ENCODE measurements around the gene TSPAN2.

The TSPAN2 gene

DNA sequence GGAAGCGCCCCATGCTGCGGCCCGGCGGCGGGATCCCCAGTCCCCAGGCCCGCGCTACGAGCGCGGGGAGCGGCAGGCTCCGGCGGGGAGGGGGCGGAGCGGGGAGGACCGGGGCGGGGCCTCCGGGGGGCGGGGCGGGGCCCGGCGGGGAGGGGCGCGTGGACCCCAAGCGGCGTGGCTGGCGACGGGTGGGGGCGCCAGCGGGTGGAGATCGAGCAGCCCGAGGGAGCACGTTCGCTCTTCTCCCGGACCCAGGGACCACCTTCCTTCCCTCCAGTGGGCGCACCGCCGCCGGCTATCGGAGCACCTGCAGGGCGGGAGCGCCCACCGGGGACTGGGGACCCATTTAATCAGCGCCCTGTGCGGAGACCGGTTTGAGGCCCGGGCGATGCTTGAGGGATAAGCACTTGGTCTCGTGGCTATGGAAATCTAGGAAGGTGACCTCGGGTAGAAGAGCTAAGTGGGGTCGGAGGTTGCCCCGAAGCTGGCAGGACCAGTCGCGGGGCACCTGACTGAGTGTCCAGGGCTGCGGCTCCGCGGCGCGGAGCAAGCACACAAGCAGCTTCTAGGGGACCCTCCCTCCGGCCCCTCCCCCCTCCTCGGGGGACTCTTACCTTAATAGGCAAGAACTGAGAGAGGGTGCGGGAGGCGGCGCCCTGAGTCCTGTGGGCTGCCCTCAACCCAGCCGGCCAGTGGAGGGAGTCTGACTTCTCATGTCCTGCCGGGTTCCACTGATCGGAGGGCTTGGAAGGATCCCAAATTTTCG, at the start of gene TSPAN2:
TSS of gene TSPAN2 (minus strand) at position 84 of the 766 bp plus-strand sequence. CDS start at position 13, 71 bp downstream.
- Mint-ChIP-seq H3K4me3 (peak within 1 kb of the TSS; percentile 85), H3K36me3 (ENCODE audit: low read depth) (peaks cover 5% of the 10 kb centered on the region), H3K27ac (no peak within 1 kb of the TSS), H3K9me3 (no peaks in the 10 kb centered on the region), H3K4me1 (peaks cover 43% of the 10 kb centered on the region), H3K27me3 (ENCODE audit: low read depth, poor library complexity) (peaks cover 24% of the 10 kb centered on the region)
- TF ChIP-seq, protein P1, sequence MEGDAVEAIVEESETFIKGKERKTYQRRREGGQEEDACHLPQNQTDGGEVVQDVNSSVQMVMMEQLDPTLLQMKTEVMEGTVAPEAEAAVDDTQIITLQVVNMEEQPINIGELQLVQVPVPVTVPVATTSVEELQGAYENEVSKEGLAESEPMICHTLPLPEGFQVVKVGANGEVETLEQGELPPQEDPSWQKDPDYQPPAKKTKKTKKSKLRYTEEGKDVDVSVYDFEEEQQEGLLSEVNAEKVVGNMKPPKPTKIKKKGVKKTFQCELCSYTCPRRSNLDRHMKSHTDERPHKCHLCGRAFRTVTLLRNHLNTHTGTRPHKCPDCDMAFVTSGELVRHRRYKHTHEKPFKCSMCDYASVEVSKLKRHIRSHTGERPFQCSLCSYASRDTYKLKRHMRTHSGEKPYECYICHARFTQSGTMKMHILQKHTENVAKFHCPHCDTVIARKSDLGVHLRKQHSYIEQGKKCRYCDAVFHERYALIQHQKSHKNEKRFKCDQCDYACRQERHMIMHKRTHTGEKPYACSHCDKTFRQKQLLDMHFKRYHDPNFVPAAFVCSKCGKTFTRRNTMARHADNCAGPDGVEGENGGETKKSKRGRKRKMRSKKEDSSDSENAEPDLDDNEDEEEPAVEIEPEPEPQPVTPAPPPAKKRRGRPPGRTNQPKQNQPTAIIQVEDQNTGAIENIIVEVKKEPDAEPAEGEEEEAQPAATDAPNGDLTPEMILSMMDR (IDR thresholded peaks at IDR 0.05): no peak
- peak; percentile 76 for DNase-seq

DNA sequence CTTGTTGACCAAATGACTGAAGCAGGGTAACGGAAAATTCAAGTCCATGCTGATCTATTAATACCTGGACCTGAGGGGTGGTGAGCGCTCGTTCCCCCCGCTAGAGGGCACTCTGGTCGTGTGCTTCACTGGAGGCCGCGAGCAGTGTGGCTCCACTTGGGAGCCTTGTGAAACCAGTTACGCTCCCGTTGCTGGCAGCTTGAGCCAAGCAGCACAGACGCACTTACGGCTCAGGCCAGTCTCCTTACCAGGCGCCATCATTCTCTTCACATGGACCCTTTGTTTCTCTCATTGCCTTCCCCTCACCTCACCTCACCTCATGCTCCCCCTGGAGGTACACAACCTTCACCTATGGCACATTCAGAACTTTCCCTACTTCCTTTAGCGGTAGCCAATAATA, 49.7 kb upstream of the TSPAN2 start:
- DNase-seq: peak; percentile 81
- no peaks in the 10 kb centered on the region for H3K36me3 Mint-ChIP-seq (ENCODE audit: low read depth)
- no peak overlapping the region for H3K4me3 Mint-ChIP-seq
- TF ChIP-seq, protein P1 (IDR thresholded peaks at IDR 0.05): peak; percentile 77
- H3K9me3 Mint-ChIP-seq: no peaks in the 10 kb centered on the region
- peaks cover 22% of the 10 kb centered on the region for H3K27me3 Mint-ChIP-seq (ENCODE audit: low read depth, poor library complexity)
- peaks cover 40% of the 10 kb centered on the region for H3K4me1 Mint-ChIP-seq
- H3K27ac Mint-ChIP-seq: no peak overlapping the region

DNA sequence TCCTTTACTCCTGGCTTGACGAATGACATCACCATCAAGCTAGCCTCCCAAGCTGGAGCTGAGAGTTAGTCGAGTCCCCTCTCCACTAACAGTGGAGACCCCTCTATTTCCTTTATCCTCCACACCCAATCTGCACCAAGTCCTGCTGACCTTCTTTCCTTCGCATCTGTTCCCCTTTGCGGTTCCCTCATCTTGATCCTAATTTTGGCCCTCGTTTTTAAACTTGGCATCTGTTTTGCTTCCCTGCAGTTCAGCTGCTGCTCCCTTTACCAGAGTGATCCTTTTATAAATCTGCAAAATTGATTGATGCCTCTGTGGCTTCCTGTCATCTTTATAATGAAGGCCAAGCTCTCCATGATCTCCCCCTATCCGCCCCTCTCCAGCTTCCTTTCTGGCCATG, 49.0 kb upstream of the TSPAN2 start:
- TF ChIP-seq, protein P1 (IDR thresholded peaks at IDR 0.05): no peak
- H3K9me3 Mint-ChIP-seq: no peaks in the 10 kb centered on the region
- DNase-seq: no peak
- no peak overlapping the region for H3K4me3 Mint-ChIP-seq
- H3K4me1 Mint-ChIP-seq: peaks cover 37% of the 10 kb centered on the region
- H3K27ac Mint-ChIP-seq: no peak overlapping the region
- H3K27me3 Mint-ChIP-seq (ENCODE audit: low read depth, poor library complexity): peaks cover 22% of the 10 kb centered on the region
- H3K36me3 Mint-ChIP-seq (ENCODE audit: low read depth): no peaks in the 10 kb centered on the region

DNA sequence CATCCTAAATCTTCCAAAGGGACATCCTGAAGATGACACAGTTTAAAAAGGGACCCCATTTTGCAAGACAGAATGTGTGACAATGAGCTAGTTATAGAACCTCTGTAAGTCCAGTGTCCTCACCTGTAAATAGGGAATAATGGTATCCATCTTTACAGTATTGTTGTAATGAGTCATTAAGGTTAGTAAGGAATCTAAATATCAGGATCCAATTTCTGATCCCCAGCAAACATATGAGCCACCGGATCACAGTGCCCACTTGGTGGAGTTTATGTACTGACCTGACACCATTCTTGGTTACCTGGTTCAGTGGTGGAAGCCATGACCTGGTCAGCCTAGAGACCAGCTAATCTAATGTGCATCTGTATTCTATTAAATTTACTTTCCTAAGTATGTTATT, 47.9 kb upstream of the TSPAN2 start:
- Mint-ChIP-seq H3K27me3 (ENCODE audit: low read depth, poor library complexity) (peaks cover 25% of the 10 kb centered on the region), H3K4me1 (peaks cover 29% of the 10 kb centered on the region)

DNA sequence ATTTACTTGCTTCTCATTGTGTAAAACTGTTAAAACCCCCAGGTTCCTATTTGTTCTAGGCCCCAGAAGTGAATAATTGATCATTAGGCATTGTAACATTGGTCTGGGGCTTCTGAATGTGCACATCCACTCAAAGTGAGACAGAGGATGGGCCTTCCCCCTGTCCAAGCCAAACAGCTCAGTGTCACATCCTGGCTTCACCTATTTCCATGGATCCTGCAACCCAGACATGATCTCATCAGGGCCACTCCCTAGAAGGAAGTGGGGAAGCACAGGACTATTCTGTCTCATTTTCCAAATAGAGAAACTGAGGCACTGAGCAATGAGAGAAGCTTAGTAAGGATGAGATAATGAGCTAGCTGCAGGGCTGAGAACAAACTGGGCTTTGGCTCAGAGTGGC, 47.4 kb upstream of the TSPAN2 start:
- no peak overlapping the region for H3K27ac Mint-ChIP-seq
- DNase-seq: no peak
- H3K36me3 Mint-ChIP-seq (ENCODE audit: low read depth): no peaks in the 10 kb centered on the region
- peaks cover 24% of the 10 kb centered on the region for H3K4me1 Mint-ChIP-seq
- H3K27me3 Mint-ChIP-seq (ENCODE audit: low read depth, poor library complexity): peaks cover 25% of the 10 kb centered on the region
- H3K4me3 Mint-ChIP-seq: no peak overlapping the region
- H3K9me3 Mint-ChIP-seq: no peaks in the 10 kb centered on the region
- TF ChIP-seq, protein P1 (IDR thresholded peaks at IDR 0.05): no peak

More for the DNA sequence above, 47.9 kb upstream of the TSPAN2 start:
- no peak overlapping the region for H3K27ac Mint-ChIP-seq
- H3K36me3 Mint-ChIP-seq (ENCODE audit: low read depth): no peaks in the 10 kb centered on the region
- no peak overlapping the region for H3K4me3 Mint-ChIP-seq
- H3K9me3 Mint-ChIP-seq: no peaks in the 10 kb centered on the region
- TF ChIP-seq, protein P1 (IDR thresholded peaks at IDR 0.05): no peak
- DNase-seq: no peak

DNA sequence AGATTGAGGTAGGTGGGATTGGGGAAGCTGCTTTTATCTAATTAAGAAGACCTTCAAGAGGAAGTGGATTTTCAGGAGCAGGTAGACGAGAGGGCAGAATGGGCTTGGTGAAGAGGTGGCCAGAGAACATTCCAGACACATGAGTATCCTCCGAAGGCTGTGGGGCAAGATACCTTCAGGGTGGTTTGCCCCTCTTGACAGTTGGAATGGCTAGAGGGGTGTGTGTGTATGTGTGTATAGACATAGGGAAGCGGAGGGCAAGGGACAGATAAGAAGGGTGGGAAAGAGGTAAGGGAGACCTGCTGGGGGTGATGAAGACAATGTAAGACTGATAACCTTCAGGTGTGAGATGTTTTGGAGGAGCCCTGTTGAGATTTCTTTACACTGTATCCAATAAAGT, 46.8 kb upstream of the TSPAN2 start:
- no peak overlapping the region for H3K27ac Mint-ChIP-seq
- no peaks in the 10 kb centered on the region for H3K9me3 Mint-ChIP-seq
- peaks cover 25% of the 10 kb centered on the region for H3K27me3 Mint-ChIP-seq (ENCODE audit: low read depth, poor library complexity)
- DNase-seq: no peak
- H3K4me3 Mint-ChIP-seq: no peak overlapping the region
- peaks cover 20% of the 10 kb centered on the region for H3K4me1 Mint-ChIP-seq
- TF ChIP-seq, protein P1 (IDR thresholded peaks at IDR 0.05): no peak
- H3K36me3 Mint-ChIP-seq (ENCODE audit: low read depth): no peaks in the 10 kb centered on the region
